Neutrophil (primary cell): ENCODE data around the gene CNOT6L.

ENCODE experiments used
- H3K27ac ChIP-seq: fragments of 200-600 bp; sonication (generic); 2 replicates; pipeline ENCODE4 v1.5.1; 2016; ENCODE audit warnings: mild to moderate bottlenecking, moderate library complexity
- H3K27me3 ChIP-seq: fragments of 200-600 bp; sonication (generic); 2 replicates; pipeline ENCODE4 v1.6.0; 2016; ENCODE audit warnings: mild to moderate bottlenecking
- H3K36me3 ChIP-seq: fragments of 200-600 bp; sonication (generic); 2 replicates; pipeline ENCODE4 v1.5.1; 2017
- H3K4me1 ChIP-seq, 2 experiments: fragments of 200-600 bp in 1 of 2; sonication (generic) in 1 of 2; 1 replicate in 1 of 2; 2 replicates in 1 of 2; pipeline versions ENCODE4 v1.5.1 to v1.6.1; 2013 to 2016; ENCODE audit warnings: low read depth in 1 of 2, low read length in 1 of 2, mild to moderate bottlenecking in 1 of 2, moderate library complexity in 1 of 2; ENCODE audit not compliant: control insufficient read depth in 1 of 2, insufficient read depth in 1 of 2
- H3K4me3 ChIP-seq, 2 experiments: fragments of 200-600 bp in 1 of 2; sonication (generic) in 1 of 2; 1 replicate in 1 of 2; 2 replicates in 1 of 2; pipeline ENCODE4 v1.5.1; 2013 to 2016; ENCODE audit warnings: low read depth in 1 of 2, low read length in 1 of 2, mild to moderate bottlenecking in 1 of 2, moderate library complexity in 1 of 2
- H3K9me3 ChIP-seq: fragments of 200-600 bp; sonication (generic); 2 replicates; pipeline ENCODE4 v1.5.1; 2016
- CTCF ChIP-seq: fragments of 200-600 bp; sonication (generic); IDR thresholded peaks from 2 replicates; pipeline ENCODE4 v1.5.1; 2016; ENCODE audit warnings: antibody characterized with exemption

Gene CNOT6L

GRCh38 chr4:77776182-77777134 is 42.7 kb downstream of the CNOT6L start:
- H3K27me3 ChIP-seq: no peaks in the 10 kb centered on the region
- peak overlapping the region; percentile 52 for H3K27ac ChIP-seq
- TF ChIP-seq CTCF: no peak
- H3K4me1 ChIP-seq: peaks cover 4 to 12% of the 10 kb centered on the region in 2 experiments
- no peaks in the 10 kb centered on the region for H3K9me3 ChIP-seq
- no peak overlapping the region for H3K4me3 ChIP-seq
- H3K36me3 ChIP-seq: peaks cover 30% of the 10 kb centered on the region

- H3K27ac ChIP-seq: no peak overlapping the region
- no peaks in the 10 kb centered on the region for H3K9me3 ChIP-seq
- H3K4me1 ChIP-seq: peaks cover 4 to 12% of the 10 kb centered on the region in 2 experiments
- H3K36me3 ChIP-seq: peaks cover 45% of the 10 kb centered on the region
- H3K27me3 ChIP-seq: no peaks in the 10 kb centered on the region
- no peak overlapping the region for H3K4me3 ChIP-seq
- no peak for TF ChIP-seq CTCF
Observed at GRCh38 chr4:77773101-77773500, 46.1 kb downstream of the CNOT6L start.

- Histone ChIP-seq H3K9me3 (no peaks in the 10 kb centered on the region), H3K36me3 (peaks cover 45% of the 10 kb centered on the region), H3K4me1 (peaks cover 0 to 2% of the 10 kb centered on the region in 2 experiments), H3K4me3 (no peak overlapping the region), H3K27ac (no peak overlapping the region), H3K27me3 (no peaks in the 10 kb centered on the region)
- TF ChIP-seq CTCF: no peak
Observed at GRCh38 chr4:77771566-77771965, 47.6 kb downstream of the CNOT6L start.

- H3K27ac ChIP-seq: no peak overlapping the region
- H3K36me3 ChIP-seq: peaks cover 16% of the 10 kb centered on the region
- TF ChIP-seq CTCF: no peak
- no peaks in the 10 kb centered on the region for H3K9me3 ChIP-seq
- H3K4me1 ChIP-seq: no peaks in the 10 kb centered on the region
- no peak overlapping the region for H3K4me3 ChIP-seq
- no peaks in the 10 kb centered on the region for H3K27me3 ChIP-seq
Observed at GRCh38 chr4:77765720-77766119, 53.4 kb downstream of the CNOT6L start.

- Histone ChIP-seq H3K4me3 (no peak overlapping the region), H3K9me3 (no peaks in the 10 kb centered on the region), H3K27ac (no peak overlapping the region), H3K36me3 (peaks cover 7% of the 10 kb centered on the region), H3K4me1 (no peaks in the 10 kb centered on the region), H3K27me3 (no peaks in the 10 kb centered on the region)
- TF ChIP-seq CTCF: no peak
Observed at GRCh38 chr4:77762531-77762930, 56.6 kb downstream of the CNOT6L start.
